ENCODE measurements around the gene ADRB1. TPM values are rescaled to one million over a fixed set of nuclear protein-coding genes. Genes with fewer than 3 reads are reported as not detected.

The ADRB1 gene
- total and polyA plus RNA-seq, 4 donors = 0.05 to 0.17 (median 0.16) TPM; not detected in 1

DNA sequence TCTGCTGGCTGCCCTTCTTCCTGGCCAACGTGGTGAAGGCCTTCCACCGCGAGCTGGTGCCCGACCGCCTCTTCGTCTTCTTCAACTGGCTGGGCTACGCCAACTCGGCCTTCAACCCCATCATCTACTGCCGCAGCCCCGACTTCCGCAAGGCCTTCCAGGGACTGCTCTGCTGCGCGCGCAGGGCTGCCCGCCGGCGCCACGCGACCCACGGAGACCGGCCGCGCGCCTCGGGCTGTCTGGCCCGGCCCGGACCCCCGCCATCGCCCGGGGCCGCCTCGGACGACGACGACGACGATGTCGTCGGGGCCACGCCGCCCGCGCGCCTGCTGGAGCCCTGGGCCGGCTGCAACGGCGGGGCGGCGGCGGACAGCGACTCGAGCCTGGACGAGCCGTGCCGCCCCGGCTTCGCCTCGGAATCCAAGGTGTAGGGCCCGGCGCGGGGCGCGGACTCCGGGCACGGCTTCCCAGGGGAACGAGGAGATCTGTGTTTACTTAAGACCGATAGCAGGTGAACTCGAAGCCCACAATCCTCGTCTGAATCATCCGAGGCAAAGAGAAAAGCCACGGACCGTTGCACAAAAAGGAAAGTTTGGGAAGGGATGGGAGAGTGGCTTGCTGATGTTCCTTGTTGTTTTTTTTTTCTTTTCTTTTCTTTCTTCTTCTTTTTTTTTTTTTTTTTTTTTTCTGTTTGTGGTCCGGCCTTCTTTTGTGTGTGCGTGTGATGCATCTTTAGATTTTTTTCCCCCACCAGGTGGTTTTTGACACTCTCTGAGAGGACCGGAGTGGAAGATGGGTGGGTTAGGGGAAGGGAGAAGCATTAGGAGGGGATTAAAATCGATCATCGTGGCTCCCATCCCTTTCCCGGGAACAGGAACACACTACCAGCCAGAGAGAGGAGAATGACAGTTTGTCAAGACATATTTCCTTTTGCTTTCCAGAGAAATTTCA lies 1.7 kb downstream of the ADRB1 start:
- H3K27ac ChIP-seq (ENCODE audit: low read depth in 1 of 2, low read length in 2 of 2) = no peak overlapping the region
- H3K9me3 ChIP-seq (ENCODE audit: control insufficient read depth in 4 of 4, low read length in 3 of 4) = no peaks in the 10 kb centered on the region
- peaks cover 9 to 21% (median 15%) of the 10 kb centered on the region in 4 donors for H3K4me1 ChIP-seq (ENCODE audit: control insufficient read depth in 4 of 4, insufficient read depth in 4 of 4, low read length in 3 of 4)
- H3K4me3 ChIP-seq (ENCODE audit: low read depth in 1 of 3, low read length in 3 of 3) = peak overlapping the region; percentile 38 to 62 (median 41)
- WGBS = 7% methylated on average over 78 of the region's 78 CpGs
- H3K9ac ChIP-seq (ENCODE audit: low read depth in 1 of 2, low read length in 2 of 2) = peak overlapping the region in 1 of 2 donors; percentile 33
- peaks cover 0 to 3% (median 0%) of the 10 kb centered on the region in 4 donors for H3K27me3 ChIP-seq (ENCODE audit: control insufficient read depth in 4 of 4, insufficient read depth in 4 of 4, low read length in 3 of 4)
- H3K36me3 ChIP-seq (ENCODE audit: control insufficient read depth in 4 of 4, insufficient read depth in 3 of 4, low read depth in 1 of 4, low read length in 3 of 4) = no peaks in the 10 kb centered on the region
- DNase-seq (ENCODE audit: low spot score) = no peak
- TF ChIP-seq YY1 (IDR thresholded peaks at IDR 0.05) = no peak
- TF ChIP-seq, protein P1, sequence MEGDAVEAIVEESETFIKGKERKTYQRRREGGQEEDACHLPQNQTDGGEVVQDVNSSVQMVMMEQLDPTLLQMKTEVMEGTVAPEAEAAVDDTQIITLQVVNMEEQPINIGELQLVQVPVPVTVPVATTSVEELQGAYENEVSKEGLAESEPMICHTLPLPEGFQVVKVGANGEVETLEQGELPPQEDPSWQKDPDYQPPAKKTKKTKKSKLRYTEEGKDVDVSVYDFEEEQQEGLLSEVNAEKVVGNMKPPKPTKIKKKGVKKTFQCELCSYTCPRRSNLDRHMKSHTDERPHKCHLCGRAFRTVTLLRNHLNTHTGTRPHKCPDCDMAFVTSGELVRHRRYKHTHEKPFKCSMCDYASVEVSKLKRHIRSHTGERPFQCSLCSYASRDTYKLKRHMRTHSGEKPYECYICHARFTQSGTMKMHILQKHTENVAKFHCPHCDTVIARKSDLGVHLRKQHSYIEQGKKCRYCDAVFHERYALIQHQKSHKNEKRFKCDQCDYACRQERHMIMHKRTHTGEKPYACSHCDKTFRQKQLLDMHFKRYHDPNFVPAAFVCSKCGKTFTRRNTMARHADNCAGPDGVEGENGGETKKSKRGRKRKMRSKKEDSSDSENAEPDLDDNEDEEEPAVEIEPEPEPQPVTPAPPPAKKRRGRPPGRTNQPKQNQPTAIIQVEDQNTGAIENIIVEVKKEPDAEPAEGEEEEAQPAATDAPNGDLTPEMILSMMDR (IDR thresholded peaks at IDR 0.05; ENCODE audit: low read depth, low read length, missing input control) = no peak
- TF ChIP-seq FOXA1 (IDR thresholded peaks at IDR 0.05) = no peak
- no peak for TF ChIP-seq FOXA2 (IDR thresholded peaks at IDR 0.05)
- TF ChIP-seq, protein P2, sequence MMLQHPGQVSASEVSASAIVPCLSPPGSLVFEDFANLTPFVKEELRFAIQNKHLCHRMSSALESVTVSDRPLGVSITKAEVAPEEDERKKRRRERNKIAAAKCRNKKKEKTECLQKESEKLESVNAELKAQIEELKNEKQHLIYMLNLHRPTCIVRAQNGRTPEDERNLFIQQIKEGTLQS (IDR thresholded peaks at IDR 0.05) = no peak
- no peak for TF ChIP-seq GABPA (IDR thresholded peaks at IDR 0.05 in 1 of 2, conservative IDR thresholded peaks at IDR 0.05 in 1 of 2)
- TF ChIP-seq, protein P3, sequence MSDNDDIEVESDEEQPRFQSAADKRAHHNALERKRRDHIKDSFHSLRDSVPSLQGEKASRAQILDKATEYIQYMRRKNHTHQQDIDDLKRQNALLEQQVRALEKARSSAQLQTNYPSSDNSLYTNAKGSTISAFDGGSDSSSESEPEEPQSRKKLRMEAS (IDR thresholded peaks at IDR 0.05) = no peak
- TF ChIP-seq HNF4A (conservative IDR thresholded peaks at IDR 0.05) = no peak
- TF ChIP-seq RXRA (IDR thresholded peaks at IDR 0.05) = no peak
- TF ChIP-seq EGR1 (IDR thresholded peaks at IDR 0.05; ENCODE audit: low read depth in 2 of 2) = no peak
- TF ChIP-seq HNF4G (IDR thresholded peaks at IDR 0.05) = no peak
- TF ChIP-seq JUND (IDR thresholded peaks at IDR 0.05) = no peak
- TF ChIP-seq SP1 (IDR thresholded peaks at IDR 0.05) = no peak
- TF ChIP-seq TAF1 (conservative IDR thresholded peaks at IDR 0.05) = no peak
- no peak for TF ChIP-seq NR2F2 (IDR thresholded peaks at IDR 0.05)
- TF ChIP-seq, protein P4, sequence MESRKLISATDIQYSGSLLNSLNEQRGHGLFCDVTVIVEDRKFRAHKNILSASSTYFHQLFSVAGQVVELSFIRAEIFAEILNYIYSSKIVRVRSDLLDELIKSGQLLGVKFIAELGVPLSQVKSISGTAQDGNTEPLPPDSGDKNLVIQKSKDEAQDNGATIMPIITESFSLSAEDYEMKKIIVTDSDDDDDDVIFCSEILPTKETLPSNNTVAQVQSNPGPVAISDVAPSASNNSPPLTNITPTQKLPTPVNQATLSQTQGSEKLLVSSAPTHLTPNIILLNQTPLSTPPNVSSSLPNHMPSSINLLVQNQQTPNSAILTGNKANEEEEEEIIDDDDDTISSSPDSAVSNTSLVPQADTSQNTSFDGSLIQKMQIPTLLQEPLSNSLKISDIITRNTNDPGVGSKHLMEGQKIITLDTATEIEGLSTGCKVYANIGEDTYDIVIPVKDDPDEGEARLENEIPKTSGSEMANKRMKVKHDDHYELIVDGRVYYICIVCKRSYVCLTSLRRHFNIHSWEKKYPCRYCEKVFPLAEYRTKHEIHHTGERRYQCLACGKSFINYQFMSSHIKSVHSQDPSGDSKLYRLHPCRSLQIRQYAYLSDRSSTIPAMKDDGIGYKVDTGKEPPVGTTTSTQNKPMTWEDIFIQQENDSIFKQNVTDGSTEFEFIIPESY (IDR thresholded peaks at IDR 0.05) = no peak
- TF ChIP-seq RAD21 (IDR thresholded peaks at IDR 0.05) = no peak
- TF ChIP-seq, protein P5, sequence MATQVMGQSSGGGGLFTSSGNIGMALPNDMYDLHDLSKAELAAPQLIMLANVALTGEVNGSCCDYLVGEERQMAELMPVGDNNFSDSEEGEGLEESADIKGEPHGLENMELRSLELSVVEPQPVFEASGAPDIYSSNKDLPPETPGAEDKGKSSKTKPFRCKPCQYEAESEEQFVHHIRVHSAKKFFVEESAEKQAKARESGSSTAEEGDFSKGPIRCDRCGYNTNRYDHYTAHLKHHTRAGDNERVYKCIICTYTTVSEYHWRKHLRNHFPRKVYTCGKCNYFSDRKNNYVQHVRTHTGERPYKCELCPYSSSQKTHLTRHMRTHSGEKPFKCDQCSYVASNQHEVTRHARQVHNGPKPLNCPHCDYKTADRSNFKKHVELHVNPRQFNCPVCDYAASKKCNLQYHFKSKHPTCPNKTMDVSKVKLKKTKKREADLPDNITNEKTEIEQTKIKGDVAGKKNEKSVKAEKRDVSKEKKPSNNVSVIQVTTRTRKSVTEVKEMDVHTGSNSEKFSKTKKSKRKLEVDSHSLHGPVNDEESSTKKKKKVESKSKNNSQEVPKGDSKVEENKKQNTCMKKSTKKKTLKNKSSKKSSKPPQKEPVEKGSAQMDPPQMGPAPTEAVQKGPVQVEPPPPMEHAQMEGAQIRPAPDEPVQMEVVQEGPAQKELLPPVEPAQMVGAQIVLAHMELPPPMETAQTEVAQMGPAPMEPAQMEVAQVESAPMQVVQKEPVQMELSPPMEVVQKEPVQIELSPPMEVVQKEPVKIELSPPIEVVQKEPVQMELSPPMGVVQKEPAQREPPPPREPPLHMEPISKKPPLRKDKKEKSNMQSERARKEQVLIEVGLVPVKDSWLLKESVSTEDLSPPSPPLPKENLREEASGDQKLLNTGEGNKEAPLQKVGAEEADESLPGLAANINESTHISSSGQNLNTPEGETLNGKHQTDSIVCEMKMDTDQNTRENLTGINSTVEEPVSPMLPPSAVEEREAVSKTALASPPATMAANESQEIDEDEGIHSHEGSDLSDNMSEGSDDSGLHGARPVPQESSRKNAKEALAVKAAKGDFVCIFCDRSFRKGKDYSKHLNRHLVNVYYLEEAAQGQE (IDR thresholded peaks at IDR 0.05) = no peak

Measured in liver (tissue), 9 donors.